ENCODE measurements around the gene TEDDM1. TPM values are rescaled to one million over a fixed set of nuclear protein-coding genes. Genes with fewer than 3 reads are reported as not detected.

Gene TEDDM1
- total and polyA plus RNA-seq, 8 donors: 0.05 TPM; not detected in 7

DNA sequence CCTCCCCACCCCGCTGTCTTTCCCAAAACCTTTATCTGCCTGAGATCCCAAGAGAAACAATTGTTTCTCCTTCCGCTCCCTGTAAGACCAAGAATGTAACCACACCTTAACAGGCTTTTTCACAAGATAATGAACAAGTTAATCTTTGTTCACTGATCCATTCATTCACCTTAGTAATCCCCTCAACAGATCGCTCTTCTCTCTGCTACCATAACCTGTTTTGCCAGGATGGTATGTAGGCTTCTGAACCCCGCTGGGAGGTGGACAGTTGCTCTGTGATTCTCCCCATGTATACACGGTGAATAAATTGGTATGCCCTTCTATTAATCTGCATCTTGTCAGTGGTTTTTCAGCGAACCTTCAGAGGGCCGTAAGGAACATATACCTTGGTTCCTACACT, 30.8 kb upstream of the TEDDM1 start:
- no peak for FAIRE-seq
- no peak overlapping the region for H3K4me3 ChIP-seq
- no peaks in the 10 kb centered on the region for H3K36me3 ChIP-seq
- 81 to 88% methylated on average over 7 of the region's 7 CpGs for WGBS, 2 donors
- no peaks in the 10 kb centered on the region for H3K27me3 ChIP-seq
- no peak for DNase-seq
- no peak for ATAC-seq
- intact Hi-C loops (cut with DNase I): no loop called here
- no peak overlapping the region for H3K27ac ChIP-seq
- no peaks in the 10 kb centered on the region for H3K9me3 ChIP-seq
- TF ChIP-seq, protein P1, sequence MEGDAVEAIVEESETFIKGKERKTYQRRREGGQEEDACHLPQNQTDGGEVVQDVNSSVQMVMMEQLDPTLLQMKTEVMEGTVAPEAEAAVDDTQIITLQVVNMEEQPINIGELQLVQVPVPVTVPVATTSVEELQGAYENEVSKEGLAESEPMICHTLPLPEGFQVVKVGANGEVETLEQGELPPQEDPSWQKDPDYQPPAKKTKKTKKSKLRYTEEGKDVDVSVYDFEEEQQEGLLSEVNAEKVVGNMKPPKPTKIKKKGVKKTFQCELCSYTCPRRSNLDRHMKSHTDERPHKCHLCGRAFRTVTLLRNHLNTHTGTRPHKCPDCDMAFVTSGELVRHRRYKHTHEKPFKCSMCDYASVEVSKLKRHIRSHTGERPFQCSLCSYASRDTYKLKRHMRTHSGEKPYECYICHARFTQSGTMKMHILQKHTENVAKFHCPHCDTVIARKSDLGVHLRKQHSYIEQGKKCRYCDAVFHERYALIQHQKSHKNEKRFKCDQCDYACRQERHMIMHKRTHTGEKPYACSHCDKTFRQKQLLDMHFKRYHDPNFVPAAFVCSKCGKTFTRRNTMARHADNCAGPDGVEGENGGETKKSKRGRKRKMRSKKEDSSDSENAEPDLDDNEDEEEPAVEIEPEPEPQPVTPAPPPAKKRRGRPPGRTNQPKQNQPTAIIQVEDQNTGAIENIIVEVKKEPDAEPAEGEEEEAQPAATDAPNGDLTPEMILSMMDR (IDR thresholded peaks at IDR 0.05): no peak
- no peaks in the 10 kb centered on the region for H3K4me1 ChIP-seq

GRCh38 chr1:182430263-182431068, 30.0 kb upstream of the TEDDM1 start:
- ATAC-seq (no peak), FAIRE-seq (no peak)

DNA sequence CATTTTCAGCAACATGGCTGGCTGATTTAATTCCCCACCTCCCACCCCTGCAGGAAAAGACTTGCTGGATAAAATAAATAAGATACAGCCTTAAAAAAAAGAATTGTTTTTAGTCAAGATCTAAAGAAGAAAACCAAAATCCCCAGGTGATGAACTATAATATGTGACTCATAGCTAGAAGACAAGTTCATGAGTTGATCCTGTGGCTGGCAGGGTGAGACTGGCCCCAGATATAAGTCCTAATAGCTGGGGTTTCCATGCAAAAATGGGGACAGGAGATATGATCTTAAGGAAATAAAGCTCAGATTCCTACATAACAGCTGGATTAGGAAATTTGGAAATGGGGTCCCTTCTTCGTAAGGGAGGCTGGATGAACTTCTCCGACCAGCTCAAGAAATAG, 27.6 kb upstream of the TEDDM1 start:
- no peak for FAIRE-seq
- no peak overlapping the region for H3K27ac ChIP-seq
- 92 to 95% methylated on average over 2 of the region's 2 CpGs for WGBS, 2 donors
- intact Hi-C loops (cut with DNase I): no loop called here
- TF ChIP-seq, protein P1 (IDR thresholded peaks at IDR 0.05): no peak
- no peaks in the 10 kb centered on the region for H3K4me1 ChIP-seq
- no peaks in the 10 kb centered on the region for H3K36me3 ChIP-seq
- DNase-seq: no peak
- no peak for ATAC-seq
- no peak overlapping the region for H3K4me3 ChIP-seq
- H3K27me3 ChIP-seq: no peaks in the 10 kb centered on the region
- H3K9me3 ChIP-seq: no peaks in the 10 kb centered on the region

More at GRCh38 chr1:182430263-182431068, 30.0 kb upstream of the TEDDM1 start:
- Histone ChIP-seq H3K27me3 (no peaks in the 10 kb centered on the region), H3K9me3 (no peaks in the 10 kb centered on the region), H3K27ac (no peak overlapping the region), H3K4me1 (no peaks in the 10 kb centered on the region), H3K36me3 (no peaks in the 10 kb centered on the region), H3K4me3 (no peak overlapping the region)
- DNase-seq: no peak
- intact Hi-C loops (cut with DNase I): no loop called here
- TF ChIP-seq, protein P1 (IDR thresholded peaks at IDR 0.05): no peak
- WGBS, 2 donors: 72 to 80% methylated on average over 11 of the region's 11 CpGs

DNA sequence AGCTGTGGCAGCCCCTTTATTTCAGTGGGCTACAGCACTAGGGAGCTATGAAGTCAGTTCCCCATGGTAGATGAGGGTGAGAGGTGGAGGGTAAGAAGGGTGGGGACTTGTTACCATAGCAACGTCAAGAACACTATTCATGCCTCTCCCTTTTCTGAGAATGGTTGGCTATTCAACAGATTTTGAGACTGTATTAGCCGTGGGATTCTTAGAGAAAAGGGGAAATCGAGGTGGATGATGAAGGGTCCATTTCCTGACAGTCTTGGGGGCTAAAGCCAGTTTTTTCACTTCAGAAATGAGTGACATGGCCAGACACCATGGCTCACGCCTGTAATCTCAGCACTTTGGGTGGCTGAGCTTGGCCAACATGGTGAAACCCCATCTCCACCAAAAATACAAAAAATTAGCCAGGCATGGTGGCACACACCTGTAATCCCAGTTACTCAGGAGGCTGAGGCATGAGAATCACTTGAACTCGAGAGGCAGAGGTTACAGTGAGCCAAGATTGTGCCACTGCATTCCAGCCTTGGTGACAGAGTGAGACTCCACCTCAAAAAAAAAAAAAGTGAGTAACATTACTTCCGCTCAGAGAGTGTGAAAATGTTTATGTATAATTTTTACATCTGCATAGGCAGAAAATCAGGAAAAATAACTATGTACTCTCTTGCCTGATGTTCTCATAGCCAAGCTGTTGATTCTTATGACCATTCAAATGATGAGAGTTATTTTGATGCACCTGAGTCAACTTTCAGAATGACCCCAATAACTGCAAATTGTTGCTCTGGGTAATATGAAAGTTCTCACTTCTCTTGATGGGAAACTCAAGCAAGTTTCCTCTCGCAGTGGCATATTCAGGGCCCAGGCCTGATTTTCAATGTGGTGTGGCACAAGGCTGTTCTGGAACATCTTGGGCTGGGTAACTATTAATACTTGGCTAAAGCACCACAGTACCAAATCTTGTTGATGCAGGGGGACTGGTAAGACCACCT, 26.3 kb upstream of the TEDDM1 start:
- TF ChIP-seq, protein P1 (IDR thresholded peaks at IDR 0.05): no peak
- H3K9me3 ChIP-seq: no peaks in the 10 kb centered on the region
- DNase-seq (no peak), ATAC-seq (no peak), FAIRE-seq (no peak)
- WGBS, 2 donors: 77 to 78% methylated on average over 7 of the region's 7 CpGs
- no peaks in the 10 kb centered on the region for H3K4me1 ChIP-seq
- H3K4me3 ChIP-seq: no peak overlapping the region
- H3K36me3 ChIP-seq: no peaks in the 10 kb centered on the region
- intact Hi-C loops (cut with DNase I): no loop called here
- H3K27me3 ChIP-seq: no peaks in the 10 kb centered on the region
- H3K27ac ChIP-seq: no peak overlapping the region
